Activated CD8-positive, alpha-beta T cell treated with anti-CD3 and anti-CD28 coated beads for 36 hours (primary cell): ENCODE measurements around the gene STH. TPM values are rescaled to one million over a fixed set of nuclear protein-coding genes. Genes with fewer than 3 reads are reported as not detected.

Experiments used
- ATAC-seq: fragments of 200-7000 bp; cut with Tn5 transposase; one replicate; pipeline ENCODE4 v1.10.0; 2021; ENCODE audit warnings: mild to moderate bottlenecking, moderate library complexity
- CTCF ChIA-PET: fragments of 350-600 bp; sonication (Branson Sonifier 250); formaldehyde crosslinking; loops from one replicate; lab custom pipeline; 2021; ENCODE audit warnings: antibody characterized with exemption; lab: Charles Lee
- POLR2A ChIA-PET: fragments of 350-600 bp; sonication (Branson Sonifier 250); formaldehyde crosslinking; loops from one replicate; lab custom pipeline; 2021; ENCODE audit warnings: antibody characterized with exemption; lab: Charles Lee
- DNase-seq: peaks from one replicate; pipeline ENCODE4 v3.0.0-alpha.2; 2020
- H3K27ac Mint-ChIP-seq: one replicate; pipeline ENCODE4 v1.8.0; 2021; ENCODE audit warnings: mild to moderate bottlenecking, mixed read lengths
- H3K27me3 Mint-ChIP-seq: one replicate; pipeline ENCODE4 v1.8.0; 2021; ENCODE audit warnings: mixed read lengths
- H3K36me3 Mint-ChIP-seq: one replicate; pipeline ENCODE4 v1.8.0; 2021; ENCODE audit warnings: low read depth, mixed read lengths
- H3K4me1 Mint-ChIP-seq: one replicate; pipeline ENCODE4 v1.8.0; 2021; ENCODE audit warnings: low read depth, mixed read lengths
- H3K4me3 Mint-ChIP-seq: one replicate; pipeline ENCODE4 v1.8.0; 2021; ENCODE audit warnings: mild to moderate bottlenecking, moderate library complexity, mixed read lengths
- H3K9me3 Mint-ChIP-seq: one replicate; pipeline ENCODE4 v1.8.0; 2021; ENCODE audit warnings: mixed read lengths
- CTCF ChIP-seq: fragments of 200-600 bp; IDR thresholded peaks from one replicate; pipeline ENCODE4 v1.8.0; 2022; ENCODE audit warnings: antibody characterized with exemption, mild to moderate bottlenecking
- intact Hi-C: fragments of 100-400 bp; cut with micrococcal nuclease; formaldehyde crosslinking; loops from one replicate; pipeline ENCODE4 v1.10.0; 2022
- total RNA-seq, 2 experiments: library from RNA; stranded (reverse); gene quantifications; one replicate each; pipeline ENCODE4 v1.2.3, GENCODE V29; 2021

STH gene
- total RNA-seq, 2 experiments from 2014 or later = not detected

- ATAC-seq (no peak), DNase-seq (no peak)
- Mint-ChIP-seq H3K4me1 (no peaks in the 10 kb centered on the region), H3K9me3 (no peaks in the 10 kb centered on the region), H3K27ac (no peak overlapping the region), H3K4me3 (no peak overlapping the region), H3K36me3 (no peaks in the 10 kb centered on the region), H3K27me3 (no peaks in the 10 kb centered on the region)
- ChIA-PET CTCF (interaction anchor here (1.2 kb wide), 1 partner anchor 216 kb away, joined by 3 read pairs; no protein-coding TSS in a partner anchor), POLR2A (no interaction called here)
- no peak for TF ChIP-seq CTCF
- intact Hi-C loops = no loop called here
Measured at GRCh38 chr17:45997624-45998023, 1.4 kb upstream of the STH start.

DNA sequence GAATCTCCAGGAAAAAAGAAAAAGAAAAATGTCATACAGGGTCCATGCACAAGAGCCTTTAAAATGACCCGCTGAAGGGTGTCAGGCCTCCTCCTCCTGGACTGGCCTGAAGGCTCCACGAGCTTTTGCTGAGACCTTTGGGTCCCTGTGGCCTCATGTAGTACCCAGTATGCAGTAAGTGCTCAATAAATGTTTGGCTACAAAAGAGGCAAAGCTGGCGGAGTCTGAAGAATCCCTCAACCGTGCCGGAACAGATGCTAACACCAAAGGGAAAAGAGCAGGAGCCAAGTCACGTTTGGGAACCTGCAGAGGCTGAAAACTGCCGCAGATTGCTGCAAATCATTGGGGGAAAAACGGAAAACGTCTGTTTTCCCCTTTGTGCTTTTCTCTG is 845 bp downstream of the STH start:
- Mint-ChIP-seq H3K4me3 (no peak overlapping the region), H3K9me3 (no peaks in the 10 kb centered on the region), H3K36me3 (no peaks in the 10 kb centered on the region), H3K27me3 (no peaks in the 10 kb centered on the region), H3K27ac (no peak overlapping the region), H3K4me1 (no peaks in the 10 kb centered on the region)
- no peak for TF ChIP-seq CTCF
- POLR2A ChIA-PET = no interaction called here
- ATAC-seq = no peak
- intact Hi-C loops = loop anchor here (10.0 kb wide), 1 partner anchor 285 kb away; no protein-coding TSS in a partner anchor
- CTCF ChIA-PET = interaction anchor here (1.1 to 6.2 kb wide), 2 partner anchors 44 to 212 kb away, joined by 4 to 46 read pairs; no protein-coding TSS in a partner anchor
- DNase-seq = no peak

GRCh38 chr17:46000292-46000691 is 1.2 kb downstream of the STH start:
- Mint-ChIP-seq H3K9me3 (no peaks in the 10 kb centered on the region), H3K4me3 (no peak overlapping the region), H3K4me1 (no peaks in the 10 kb centered on the region), H3K27ac (no peak overlapping the region), H3K36me3 (no peaks in the 10 kb centered on the region), H3K27me3 (no peaks in the 10 kb centered on the region)
- POLR2A ChIA-PET = no interaction called here
- no peak for TF ChIP-seq CTCF
- intact Hi-C loops = loop anchor here (10.0 kb wide), 1 partner anchor 285 kb away; no protein-coding TSS in a partner anchor
- ATAC-seq (no peak), DNase-seq (no peak)
- CTCF ChIA-PET = interaction anchor here (0.9 to 6.2 kb wide), 3 partner anchors 44 to 286 kb away, joined by 3 to 46 read pairs (median 4); no protein-coding TSS in a partner anchor

DNA sequence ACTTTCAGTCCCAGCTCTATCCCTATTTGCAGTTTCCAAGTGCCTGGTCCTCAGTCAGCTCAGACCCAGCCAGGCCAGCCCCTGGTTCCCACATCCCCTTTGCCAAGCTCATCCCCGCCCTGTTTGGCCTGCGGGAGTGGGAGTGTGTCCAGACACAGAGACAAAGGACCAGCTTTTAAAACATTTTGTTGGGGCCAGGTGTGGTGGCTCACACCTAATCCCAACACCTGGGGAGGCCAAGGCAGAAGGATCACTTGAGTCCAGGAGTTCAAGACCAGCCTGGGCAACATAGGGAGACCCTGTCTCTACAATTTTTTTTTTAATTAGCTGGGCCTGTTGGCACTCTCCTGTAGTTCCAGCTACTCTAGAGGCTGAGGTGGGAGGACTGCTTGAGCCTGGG is 1.7 kb downstream of the STH start:
- ChIA-PET CTCF (interaction anchor here (0.9 to 6.2 kb wide), 6 partner anchors 9 to 286 kb away, joined by 3 to 46 read pairs (median 6); no protein-coding TSS in a partner anchor), POLR2A (no interaction called here)
- Mint-ChIP-seq H3K4me1 (no peaks in the 10 kb centered on the region), H3K36me3 (no peaks in the 10 kb centered on the region), H3K27me3 (no peaks in the 10 kb centered on the region), H3K9me3 (no peaks in the 10 kb centered on the region), H3K27ac (no peak overlapping the region), H3K4me3 (no peak overlapping the region)
- intact Hi-C loops = loop anchor here (10.0 kb wide), 1 partner anchor 284 kb away; no protein-coding TSS in a partner anchor
- ATAC-seq (no peak), DNase-seq (no peak)
- TF ChIP-seq CTCF = no peak
